Raji (cell line): Measurements from ENCODE around the gene IFT52.

Experiments
- POLR2A ChIP-seq: IDR thresholded peaks from 2 replicates; pipeline ENCODE4 v1.6.1; 2011; ENCODE audit warnings: low read depth, low read length, control low read depth; ENCODE audit not compliant: insufficient read depth

Gene IFT52

DNA sequence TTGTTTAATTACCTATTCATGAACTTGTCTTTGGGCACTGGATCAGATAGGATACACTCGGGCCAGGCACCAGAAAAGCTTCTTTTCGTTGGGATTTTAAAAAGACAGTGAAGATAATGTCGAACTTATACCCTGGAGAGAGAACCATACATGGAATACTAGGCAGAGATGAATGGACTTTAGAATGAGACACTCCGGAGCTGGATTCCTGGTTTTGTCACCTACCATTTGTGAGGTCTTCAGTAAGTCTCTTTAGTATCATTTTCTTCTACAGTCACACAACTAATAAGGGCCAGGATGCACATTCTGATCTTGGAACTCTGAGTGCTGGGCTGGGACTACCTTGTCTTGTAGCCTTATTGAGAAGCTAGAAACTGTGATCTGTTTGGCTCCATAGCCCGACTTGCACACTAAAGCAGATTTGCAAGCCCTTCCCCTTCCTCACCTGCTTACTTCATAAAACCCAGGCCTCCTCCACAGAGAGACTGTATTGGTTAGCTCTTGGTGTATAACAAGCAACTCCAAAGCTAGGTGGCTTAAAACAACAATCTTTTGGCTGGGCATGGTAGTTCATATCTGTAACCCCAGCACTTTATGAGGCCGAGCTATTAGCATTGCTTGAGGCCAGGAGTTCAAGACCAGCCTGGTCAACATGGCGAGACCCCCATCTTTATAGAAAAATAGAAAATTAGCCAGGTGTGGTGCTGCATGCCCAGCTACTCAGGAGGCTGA lies 7.4 kb upstream of the IFT52 start:
- no peak for TF ChIP-seq POLR2A

DNA sequence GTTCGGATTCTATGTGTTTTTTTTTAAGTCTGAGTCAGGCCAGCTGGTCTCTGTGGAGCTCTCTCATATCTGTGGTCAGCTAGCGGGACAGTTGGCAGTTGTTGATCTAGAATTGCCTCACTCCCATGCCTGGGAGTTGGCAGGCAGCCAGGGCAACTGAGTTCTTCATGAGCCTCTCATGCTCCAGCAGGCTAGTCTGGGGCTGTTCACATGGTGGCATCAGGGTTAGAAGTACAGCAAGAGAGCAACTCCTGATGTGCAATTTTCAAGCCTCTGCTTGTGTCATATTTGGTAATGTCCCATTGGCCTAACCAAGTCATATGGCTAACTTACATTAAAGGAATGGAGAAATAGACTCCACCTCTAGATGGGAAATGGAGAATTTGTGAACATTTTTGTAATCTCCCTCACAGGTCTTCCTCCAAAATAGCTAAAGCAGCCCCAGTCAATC lies 6.7 kb upstream of the IFT52 start:
- no peak for TF ChIP-seq POLR2A

DNA sequence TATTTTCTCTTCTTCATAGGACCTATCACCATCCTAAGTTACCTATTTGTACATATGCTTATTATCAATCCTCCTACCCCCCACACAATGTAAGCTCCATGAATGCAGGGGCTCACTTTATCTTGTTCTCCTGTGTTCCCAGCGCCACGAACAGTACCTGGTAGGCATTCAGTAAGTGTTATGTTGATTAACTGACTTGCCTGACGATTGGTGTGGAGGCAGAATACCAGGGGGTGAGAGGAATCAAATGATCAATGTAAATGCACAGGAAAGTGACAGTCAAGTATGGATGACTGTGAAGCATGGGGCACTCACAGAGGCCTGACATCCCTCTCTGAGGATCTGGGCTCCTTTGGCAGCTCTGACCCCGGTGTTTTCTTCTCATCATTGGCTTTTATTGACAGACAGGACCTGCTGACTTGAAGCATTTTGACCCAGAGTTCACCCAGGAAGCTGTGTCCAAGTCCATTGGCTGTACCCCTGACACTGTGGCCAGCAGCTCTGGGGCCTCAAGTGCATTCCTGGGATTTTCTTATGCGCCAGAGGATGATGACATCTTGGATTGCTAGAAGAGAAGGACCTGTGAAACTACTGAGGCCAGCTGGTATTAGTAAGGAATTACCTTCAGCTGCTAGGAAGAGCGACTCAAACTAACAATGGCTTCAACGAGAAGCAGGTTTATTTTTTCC lies 6.1 kb upstream of the IFT52 start:
- TF ChIP-seq POLR2A, result no peak

DNA sequence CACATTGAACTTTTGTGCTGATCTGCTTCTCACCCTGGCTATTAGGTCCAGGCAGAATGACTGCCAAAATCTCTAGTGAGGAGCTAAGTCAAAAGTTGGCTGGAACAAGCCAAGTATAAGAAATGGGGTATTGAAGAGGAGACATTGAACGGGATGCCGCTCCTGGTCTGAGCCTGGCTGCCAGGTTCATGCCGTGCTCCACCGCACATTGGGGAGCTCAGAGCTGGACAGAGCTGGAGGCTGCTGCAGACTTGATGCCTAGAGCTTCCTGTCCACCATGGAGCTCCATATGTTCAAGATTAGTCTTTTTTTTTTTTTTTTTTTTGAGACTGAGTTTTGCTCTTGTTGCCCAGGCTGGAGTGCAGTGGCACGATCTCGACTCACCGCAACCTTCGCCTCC lies 4.1 kb upstream of the IFT52 start:
- no peak for TF ChIP-seq POLR2A

DNA sequence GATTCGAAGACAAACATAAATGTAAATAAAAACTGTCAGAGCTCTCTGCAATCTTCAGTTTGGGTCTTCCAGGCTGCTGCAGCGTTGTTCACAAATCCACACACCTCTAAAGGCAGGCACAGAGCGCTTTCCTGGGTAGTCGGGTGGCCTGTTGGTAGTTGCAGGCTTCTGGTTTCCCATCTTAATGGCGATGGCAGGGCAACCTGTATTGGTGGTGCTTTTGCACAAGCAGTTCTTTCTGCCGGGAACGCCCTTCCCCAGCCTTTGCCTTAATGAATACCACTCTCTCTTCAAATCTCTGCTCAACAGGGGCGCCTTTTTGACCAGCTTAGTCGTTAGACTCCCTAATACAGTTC lies 723 bp upstream of the IFT52 start:
- TF ChIP-seq POLR2A, result no peak

DNA sequence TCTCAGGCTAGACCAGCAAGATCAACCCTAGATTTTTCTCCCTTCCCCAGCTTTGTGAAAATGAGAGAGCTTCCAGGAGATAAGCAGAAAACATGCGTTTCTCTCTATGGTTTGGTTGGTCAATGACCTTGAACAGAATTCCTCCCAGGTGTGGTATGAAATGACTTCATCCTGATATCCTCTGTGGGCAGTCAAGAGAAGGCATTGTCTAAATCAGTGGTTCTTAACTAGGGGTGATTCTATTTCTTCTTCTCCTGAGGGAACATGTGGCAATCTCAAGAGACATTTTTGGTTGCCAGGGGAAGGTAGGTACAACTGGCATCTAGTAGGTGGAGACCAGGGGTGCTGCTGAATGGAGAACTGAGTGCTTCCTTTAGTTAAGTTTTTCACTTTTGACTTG lies 12.4 kb downstream of the IFT52 start:
- TF ChIP-seq POLR2A, result no peak

DNA sequence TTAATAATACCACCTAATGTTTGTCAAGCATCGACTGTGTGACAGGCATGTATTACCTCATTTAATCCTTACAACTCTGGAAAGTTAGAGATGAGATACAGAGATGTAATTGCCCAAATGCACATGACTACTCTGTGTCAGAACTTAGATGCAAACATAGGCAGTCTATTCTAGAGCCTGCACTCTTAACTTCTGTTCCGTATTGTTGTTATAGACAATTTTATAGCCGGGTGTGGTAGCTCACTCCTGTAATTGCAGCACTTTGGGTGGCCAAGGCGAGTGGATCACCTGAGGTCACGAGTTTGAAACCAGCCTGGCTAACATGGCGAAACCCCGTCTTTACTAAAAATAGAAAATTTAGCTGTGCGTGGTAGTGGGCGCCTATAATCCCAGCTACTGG lies 15.0 kb downstream of the IFT52 start:
- TF ChIP-seq POLR2A, result no peak

DNA sequence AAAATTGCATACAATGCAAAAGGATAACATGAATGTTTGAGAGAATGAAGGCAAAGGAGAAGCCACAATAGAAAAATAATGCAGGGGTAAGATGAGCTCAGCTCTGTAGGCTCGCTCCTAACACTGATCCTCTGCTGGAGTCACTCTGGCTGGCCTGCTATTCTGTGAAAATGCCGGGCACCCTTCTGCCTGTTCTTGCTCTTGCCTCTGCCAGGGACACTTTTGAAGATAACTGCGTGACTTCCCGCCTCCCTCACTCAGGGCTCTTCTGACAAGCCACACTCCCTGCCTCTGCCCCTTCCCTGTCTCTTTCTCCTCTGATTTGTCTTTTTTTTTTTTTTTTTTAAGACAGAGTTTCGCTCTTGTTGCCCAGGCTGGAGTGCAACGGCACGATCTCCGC lies 40.9 kb downstream of the IFT52 start:
- no peak for TF ChIP-seq POLR2A

DNA sequence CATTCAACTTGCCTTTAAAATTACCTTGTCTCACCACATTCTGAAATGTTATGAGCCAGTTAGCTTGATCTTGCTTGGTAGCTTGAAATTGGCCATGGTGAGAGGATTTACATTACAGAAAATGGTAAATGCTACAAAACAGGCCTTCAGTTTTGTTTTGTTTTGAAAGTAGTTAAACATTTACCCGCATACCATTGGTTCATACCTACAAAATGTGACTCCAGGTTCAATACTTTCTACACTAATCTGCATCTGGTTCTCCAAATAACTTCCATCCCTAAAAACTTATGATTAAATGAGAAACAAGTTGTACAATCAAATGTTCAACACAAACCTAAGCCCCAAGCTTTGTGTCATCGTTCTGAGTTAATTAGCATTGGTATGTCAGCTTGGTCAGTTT lies 45.7 kb downstream of the IFT52 start:
- TF ChIP-seq POLR2A, result no peak

DNA sequence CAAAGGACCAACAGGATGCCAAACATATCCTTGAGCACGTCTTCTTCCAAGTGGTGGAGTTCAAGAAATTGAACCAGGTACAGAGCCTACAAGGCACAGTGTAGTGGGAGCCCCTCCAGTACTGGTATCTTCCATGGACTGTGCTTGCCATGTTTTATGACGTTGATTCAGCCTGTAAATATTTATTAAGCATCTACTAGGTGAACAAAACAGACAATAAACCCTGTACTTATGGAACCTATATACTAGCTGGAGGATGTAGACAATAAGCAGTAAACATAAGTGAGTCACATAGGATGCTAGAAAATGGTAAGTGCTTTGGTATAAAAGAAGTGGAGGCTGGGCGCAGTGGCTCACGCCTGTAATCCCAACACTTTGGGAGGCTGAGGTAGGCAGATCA lies 51.8 kb downstream of the IFT52 start:
- TF ChIP-seq POLR2A, result no peak

DNA sequence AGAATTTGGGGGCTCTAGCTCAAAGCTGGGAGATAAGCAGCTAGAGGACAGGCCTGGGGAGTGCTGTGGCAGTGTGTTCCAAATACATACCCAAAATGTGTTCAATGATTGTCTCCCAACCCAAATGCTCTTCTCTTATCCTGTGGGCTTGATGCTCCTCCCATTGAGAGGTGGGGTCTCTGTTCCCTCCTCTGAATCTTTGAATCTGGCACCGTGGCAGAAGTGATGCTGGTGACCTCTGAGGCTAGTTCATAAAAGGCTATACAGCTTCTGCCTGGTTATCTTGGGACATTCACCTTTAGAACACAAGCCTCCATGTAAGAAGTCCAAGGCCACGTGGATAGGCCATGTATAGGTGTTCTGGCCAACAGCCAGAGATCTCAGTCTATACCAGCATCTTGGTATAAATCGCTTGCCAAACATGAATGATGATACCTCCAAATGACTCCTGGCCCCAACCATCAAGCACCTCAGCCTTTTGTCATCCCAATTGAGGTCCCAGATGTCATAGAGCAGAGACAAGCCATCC lies 60.3 kb downstream of the IFT52 start:
- no peak for TF ChIP-seq POLR2A

DNA sequence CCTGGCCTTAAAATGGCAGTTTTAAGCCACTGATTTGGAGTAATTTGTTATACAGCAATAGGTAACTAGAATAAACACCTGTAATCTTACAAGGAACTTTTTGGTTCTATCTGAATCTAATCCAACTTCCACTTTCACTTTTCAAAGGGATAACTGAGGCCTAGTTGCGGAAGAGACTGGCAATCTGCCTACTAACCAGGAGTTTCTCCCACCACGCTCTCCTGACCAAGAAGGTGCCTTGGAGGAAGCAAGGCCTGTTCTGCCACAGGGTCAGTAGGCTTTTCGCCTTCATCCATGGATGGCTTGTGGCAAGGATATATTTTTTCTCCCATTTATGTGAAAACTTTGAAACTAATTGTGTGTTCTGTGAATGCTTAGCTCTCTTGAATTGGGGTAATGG lies 63.2 kb downstream of the IFT52 start:
- no peak for TF ChIP-seq POLR2A

DNA sequence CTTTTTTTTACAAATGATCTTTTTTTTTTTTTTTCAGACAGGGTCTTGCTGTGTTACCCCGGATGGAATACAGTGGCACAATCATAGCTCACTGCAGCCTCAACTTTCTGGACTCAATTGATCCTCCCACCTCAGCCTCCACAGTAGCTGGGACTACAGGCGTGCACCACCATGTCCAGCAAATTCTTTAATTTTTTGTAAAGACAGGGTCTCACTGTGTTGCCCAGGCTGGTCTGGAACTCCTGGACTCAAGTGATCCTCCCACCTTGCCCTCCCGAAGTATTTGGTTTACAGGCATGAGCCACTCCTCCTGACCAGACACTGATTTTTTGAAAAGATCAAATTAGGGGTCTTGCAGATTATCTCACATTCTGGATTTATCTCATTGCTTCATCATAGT lies 65.2 kb downstream of the IFT52 start:
- no peak for TF ChIP-seq POLR2A

DNA sequence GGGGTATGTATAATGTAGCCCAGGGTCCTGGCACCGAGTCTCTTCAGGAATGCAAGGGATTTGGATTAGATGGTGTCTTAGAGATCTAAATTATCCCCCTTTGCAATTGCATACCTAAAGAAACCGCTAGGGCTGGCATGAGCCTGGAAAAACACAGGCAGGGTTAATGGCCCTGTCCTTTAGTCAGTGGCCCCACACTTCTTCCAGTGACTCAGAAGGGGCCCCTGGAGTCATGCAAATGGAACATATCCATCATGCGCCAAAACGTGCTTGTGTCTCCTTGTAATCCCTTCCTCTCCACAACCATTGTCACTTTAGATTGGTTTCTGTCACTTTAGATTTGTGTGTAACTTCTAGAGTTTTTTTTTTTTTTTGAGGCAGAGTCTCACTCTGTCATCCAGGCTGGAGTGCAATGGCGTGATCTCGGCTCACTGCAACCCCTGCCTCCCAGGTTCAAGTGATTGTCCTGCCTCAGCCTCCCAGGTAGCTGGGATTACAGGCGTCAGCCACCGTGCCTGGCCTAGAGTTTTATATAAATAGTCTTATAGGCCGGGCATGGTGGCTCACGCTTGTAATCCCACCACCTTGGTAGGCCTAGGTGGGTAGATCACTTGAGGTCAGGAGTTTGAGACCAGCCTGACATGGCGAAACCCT lies 67.5 kb downstream of the IFT52 start:
- no peak for TF ChIP-seq POLR2A

DNA sequence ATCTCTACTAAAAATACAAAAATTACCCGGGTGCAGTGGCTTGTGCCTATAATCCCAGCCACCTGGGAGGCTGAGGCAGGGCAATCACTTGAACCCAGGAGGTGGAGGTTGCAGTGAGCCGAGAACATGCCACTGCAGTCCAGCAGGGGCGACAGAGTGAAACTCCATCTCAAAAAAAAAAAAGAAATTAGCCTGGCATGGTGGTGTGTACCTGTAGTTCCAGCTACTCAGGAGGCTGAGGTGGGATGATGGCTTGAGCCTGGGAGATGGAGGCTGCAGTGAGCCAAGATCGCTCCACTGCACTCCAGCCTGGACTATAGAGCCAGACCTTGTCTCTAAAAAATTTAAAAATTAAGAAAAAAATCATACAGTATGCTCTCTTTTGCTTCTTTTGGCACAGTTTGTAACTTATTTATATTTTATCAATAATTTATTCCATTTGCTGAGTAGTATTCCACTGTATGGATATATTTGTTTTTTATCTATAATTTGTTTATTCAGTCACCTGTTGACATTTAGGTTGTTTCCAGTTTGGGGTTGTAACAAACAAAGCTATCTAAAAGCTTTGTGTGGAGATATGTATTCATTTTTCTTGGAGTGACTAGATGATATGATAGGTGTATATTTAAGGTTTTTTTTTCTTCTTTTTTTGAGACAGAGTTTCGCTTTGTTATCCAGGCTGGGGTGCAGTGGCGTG lies 68.1 kb downstream of the IFT52 start:
- TF ChIP-seq POLR2A, result no peak
